Breast epithelium (tissue), 3 donors: Measurements from ENCODE around the gene AGTPBP1.

Experiments used
- POLR2A ChIP-seq: fragments of 450-650 bp; IDR thresholded peaks from one replicate; pipeline ENCODE4 v1.6.1; 2016; ENCODE audit warnings: antibody characterized with exemption, mild to moderate bottlenecking, moderate library complexity
- POLR2AphosphoS5 ChIP-seq, 3 donors: sonication (generic); formaldehyde crosslinking; IDR thresholded peaks; one replicate each; pipeline ENCODE4 v1.6.1; 2017; ENCODE audit warnings: antibody characterized with exemption in 3 of 3
- TF ChIP-seq, protein P1 (sequence below), 3 donors: fragments of 450-650 bp; IDR thresholded peaks; one replicate each; pipeline ENCODE4 v1.5.1; 2016 to 2017; ENCODE audit warnings: antibody characterized with exemption in 3 of 3, mild to moderate bottlenecking in 3 of 3, moderate library complexity in 3 of 3

DNA sequence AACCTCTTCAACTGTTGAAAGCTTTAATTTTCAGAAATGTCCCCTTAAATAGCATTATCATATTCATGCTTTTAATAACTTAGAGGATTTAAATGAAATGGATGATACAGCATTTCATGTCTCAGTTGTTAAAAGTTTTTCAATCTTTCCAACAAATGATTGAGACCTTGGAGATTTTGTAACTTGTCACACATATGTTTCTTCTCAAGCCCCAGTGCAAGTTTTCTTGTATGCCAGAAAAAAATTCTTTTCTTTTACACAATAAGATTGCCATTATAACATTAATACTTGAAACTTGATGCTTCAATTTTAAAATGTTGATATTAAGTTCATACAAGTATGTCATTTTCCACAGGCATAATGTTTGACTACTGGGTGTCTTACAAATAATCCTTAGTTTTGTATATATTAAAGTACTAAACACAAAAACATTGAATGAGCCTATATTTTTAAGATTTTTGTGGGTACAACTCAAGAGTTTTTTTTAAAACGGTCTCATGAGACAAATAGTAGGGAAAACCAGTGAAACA, 124.5 kb downstream of the AGTPBP1 start:
- no peak for TF ChIP-seq POLR2AphosphoS5 (IDR thresholded peaks at IDR 0.05)
- TF ChIP-seq, protein P1, sequence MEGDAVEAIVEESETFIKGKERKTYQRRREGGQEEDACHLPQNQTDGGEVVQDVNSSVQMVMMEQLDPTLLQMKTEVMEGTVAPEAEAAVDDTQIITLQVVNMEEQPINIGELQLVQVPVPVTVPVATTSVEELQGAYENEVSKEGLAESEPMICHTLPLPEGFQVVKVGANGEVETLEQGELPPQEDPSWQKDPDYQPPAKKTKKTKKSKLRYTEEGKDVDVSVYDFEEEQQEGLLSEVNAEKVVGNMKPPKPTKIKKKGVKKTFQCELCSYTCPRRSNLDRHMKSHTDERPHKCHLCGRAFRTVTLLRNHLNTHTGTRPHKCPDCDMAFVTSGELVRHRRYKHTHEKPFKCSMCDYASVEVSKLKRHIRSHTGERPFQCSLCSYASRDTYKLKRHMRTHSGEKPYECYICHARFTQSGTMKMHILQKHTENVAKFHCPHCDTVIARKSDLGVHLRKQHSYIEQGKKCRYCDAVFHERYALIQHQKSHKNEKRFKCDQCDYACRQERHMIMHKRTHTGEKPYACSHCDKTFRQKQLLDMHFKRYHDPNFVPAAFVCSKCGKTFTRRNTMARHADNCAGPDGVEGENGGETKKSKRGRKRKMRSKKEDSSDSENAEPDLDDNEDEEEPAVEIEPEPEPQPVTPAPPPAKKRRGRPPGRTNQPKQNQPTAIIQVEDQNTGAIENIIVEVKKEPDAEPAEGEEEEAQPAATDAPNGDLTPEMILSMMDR (IDR thresholded peaks at IDR 0.05): no peak
- TF ChIP-seq POLR2A: no peak
